ENCODE results near the gene ADAM22.

GRCh38 chr7:88200261-88200660, 266.2 kb downstream of the ADAM22 start:
- TF ChIP-seq POLR2A (IDR thresholded peaks at IDR 0.05) (no peak), CTCF (IDR thresholded peaks at IDR 0.05) (no peak)
